Erythroblast (primary cell): Measurements from ENCODE around the gene FMN2.

ENCODE experiments used
- DNase-seq, 2 experiments: peaks; one replicate each; lab custom pipeline; 2025; lab: John Stamatoyannopoulos, UW
- GATA1 ChIP-seq: IDR thresholded peaks from 2 replicates; pipeline ENCODE4 v1.6.1; 2011; ENCODE audit warnings: low read depth, mild to moderate bottlenecking, control low read depth, low read length, moderate library complexity
- POLR2A ChIP-seq: IDR thresholded peaks from 2 replicates; pipeline ENCODE4 v1.6.1; 2011; ENCODE audit warnings: mild to moderate bottlenecking, low read length

The FMN2 gene

GRCh38 chr1:240091614-240092300 lies at the start of gene FMN2:
Gene FMN2 (plus strand): TSS chr1:240091883. CDS start chr1:240092110, 227 bp downstream.
- TF ChIP-seq POLR2A: no peak
- no peak for TF ChIP-seq GATA1
- no peak for DNase-seq

GRCh38 chr1:240044620-240045019 lies 47.1 kb upstream of the FMN2 start:
- DNase-seq: no peak
- TF ChIP-seq GATA1: no peak
- no peak for TF ChIP-seq POLR2A

GRCh38 chr1:240046000-240046399 lies 45.7 kb upstream of the FMN2 start:
- TF ChIP-seq POLR2A (no peak), GATA1 (no peak)
- no peak for DNase-seq

- TF ChIP-seq POLR2A (no peak), GATA1 (no peak)
- no peak for DNase-seq
Observed at GRCh38 chr1:240054109-240054701, 37.5 kb upstream of the FMN2 start.

GRCh38 chr1:240055936-240056335 lies 35.7 kb upstream of the FMN2 start:
- no peak for DNase-seq
- TF ChIP-seq GATA1: no peak
- no peak for TF ChIP-seq POLR2A

- TF ChIP-seq GATA1: no peak
- no peak for TF ChIP-seq POLR2A
- DNase-seq: no peak
Observed at GRCh38 chr1:240056350-240056749, 35.3 kb upstream of the FMN2 start.

- TF ChIP-seq GATA1 (no peak), POLR2A (no peak)
- no peak for DNase-seq
Observed at GRCh38 chr1:240058049-240058448, 33.6 kb upstream of the FMN2 start.

- no peak for DNase-seq
- TF ChIP-seq GATA1 (no peak), POLR2A (no peak)
Observed at GRCh38 chr1:240068961-240069360, 22.7 kb upstream of the FMN2 start.

GRCh38 chr1:240070188-240070587 lies 21.5 kb upstream of the FMN2 start:
- no peak for DNase-seq
- TF ChIP-seq GATA1: no peak

GRCh38 chr1:240073097-240073496 lies 18.6 kb upstream of the FMN2 start:
- no peak for TF ChIP-seq POLR2A
- TF ChIP-seq GATA1: no peak
- no peak for DNase-seq

GRCh38 chr1:240074422-240074821 lies 17.3 kb upstream of the FMN2 start:
- DNase-seq: no peak
- TF ChIP-seq GATA1 (no peak), POLR2A (no peak)

GRCh38 chr1:240074908-240075307 lies 16.8 kb upstream of the FMN2 start:
- DNase-seq: no peak
- TF ChIP-seq GATA1 (no peak), POLR2A (no peak)

- no peak for DNase-seq
- TF ChIP-seq POLR2A (no peak), GATA1 (no peak)
Observed at GRCh38 chr1:240084337-240084736, 7.3 kb upstream of the FMN2 start.

- DNase-seq: no peak
- TF ChIP-seq GATA1: no peak
- no peak for TF ChIP-seq POLR2A
Observed at GRCh38 chr1:240084749-240085148, 6.9 kb upstream of the FMN2 start.

- no peak for TF ChIP-seq POLR2A
- no peak for TF ChIP-seq GATA1
- no peak for DNase-seq
Observed at GRCh38 chr1:240086726-240087125, 5.0 kb upstream of the FMN2 start.
